ENCODE results near the gene TRIM71. TPM values are rescaled to one million over a fixed set of nuclear protein-coding genes. Genes with fewer than 3 reads are reported as not detected.

The TRIM71 gene
- total RNA-seq, 1 experiment from 2014 or later, result 0.17 TPM

DNA sequence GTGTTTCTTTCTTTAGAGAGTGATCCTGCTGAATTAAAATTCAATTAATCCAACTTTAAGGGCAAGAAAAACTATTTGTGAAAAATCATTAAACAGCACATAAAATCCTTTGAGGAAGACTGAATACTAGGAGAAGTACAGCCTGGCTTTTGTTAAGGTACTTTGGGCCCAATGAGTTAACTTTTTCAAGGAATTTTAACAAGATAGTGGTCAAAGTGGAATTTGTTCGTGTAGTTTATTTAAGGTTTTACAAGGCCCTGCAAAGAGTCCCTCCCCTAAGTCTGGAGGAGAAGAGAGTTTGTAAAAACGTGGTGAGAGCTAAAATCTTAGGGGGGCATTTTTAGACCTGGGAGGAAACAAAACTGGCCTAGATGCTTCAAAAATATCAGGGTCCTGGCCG is 26.0 kb upstream of the TRIM71 start:
- no peak for DNase-seq (ENCODE audit: low read depth, low spot score)
- no peak overlapping the region for H3K27ac ChIP-seq (ENCODE audit: low read depth, low read length)
- H3K4me1 ChIP-seq (ENCODE audit: control insufficient read depth in 1 of 2, insufficient read depth in 2 of 2, low read length in 2 of 2), result no peaks in the 10 kb centered on the region
- ChIA-PET CTCF (no interaction called here), RAD21 (ENCODE audit: low non-redundant PET in 1 of 2, low total read pairs in 2 of 2, uncharacterized antibody in 2 of 2, unreplicated experiment in 2 of 2) (no interaction called here), POLR2A (no interaction called here)
- no peaks in the 10 kb centered on the region for H3K36me3 ChIP-seq (ENCODE audit: control insufficient read depth in 1 of 2, insufficient read depth in 2 of 2, low read length in 2 of 2)
- H3K4me2 ChIP-seq (ENCODE audit: low read length), result no peak overlapping the region
- H3K79me2 ChIP-seq (ENCODE audit: insufficient read depth, low read length), result no peaks in the 10 kb centered on the region
- intact Hi-C loops (cut with micrococcal nuclease), result no loop called here
- H3K4me3 ChIP-seq (replicated peaks in 1 of 2; ENCODE audit: low read depth in 1 of 2, low read length in 2 of 2), result no peak overlapping the region
- H3K9me3 ChIP-seq (ENCODE audit: control insufficient read depth in 1 of 2, insufficient read depth in 1 of 2, low read depth in 1 of 2, low read length in 2 of 2), result no peaks in the 10 kb centered on the region
- no peak for ATAC-seq
- TF ChIP-seq ZFX (IDR thresholded peaks at IDR 0.05) (no peak), FOSL1 (IDR thresholded peaks at IDR 0.05; ENCODE audit: low read depth) (no peak), JUND (IDR thresholded peaks at IDR 0.05) (no peak), SRF (IDR thresholded peaks at IDR 0.05; ENCODE audit: low read depth) (no peak), SIN3A (IDR thresholded peaks at IDR 0.05; ENCODE audit: low read depth) (no peak)
- TF ChIP-seq, protein P1, sequence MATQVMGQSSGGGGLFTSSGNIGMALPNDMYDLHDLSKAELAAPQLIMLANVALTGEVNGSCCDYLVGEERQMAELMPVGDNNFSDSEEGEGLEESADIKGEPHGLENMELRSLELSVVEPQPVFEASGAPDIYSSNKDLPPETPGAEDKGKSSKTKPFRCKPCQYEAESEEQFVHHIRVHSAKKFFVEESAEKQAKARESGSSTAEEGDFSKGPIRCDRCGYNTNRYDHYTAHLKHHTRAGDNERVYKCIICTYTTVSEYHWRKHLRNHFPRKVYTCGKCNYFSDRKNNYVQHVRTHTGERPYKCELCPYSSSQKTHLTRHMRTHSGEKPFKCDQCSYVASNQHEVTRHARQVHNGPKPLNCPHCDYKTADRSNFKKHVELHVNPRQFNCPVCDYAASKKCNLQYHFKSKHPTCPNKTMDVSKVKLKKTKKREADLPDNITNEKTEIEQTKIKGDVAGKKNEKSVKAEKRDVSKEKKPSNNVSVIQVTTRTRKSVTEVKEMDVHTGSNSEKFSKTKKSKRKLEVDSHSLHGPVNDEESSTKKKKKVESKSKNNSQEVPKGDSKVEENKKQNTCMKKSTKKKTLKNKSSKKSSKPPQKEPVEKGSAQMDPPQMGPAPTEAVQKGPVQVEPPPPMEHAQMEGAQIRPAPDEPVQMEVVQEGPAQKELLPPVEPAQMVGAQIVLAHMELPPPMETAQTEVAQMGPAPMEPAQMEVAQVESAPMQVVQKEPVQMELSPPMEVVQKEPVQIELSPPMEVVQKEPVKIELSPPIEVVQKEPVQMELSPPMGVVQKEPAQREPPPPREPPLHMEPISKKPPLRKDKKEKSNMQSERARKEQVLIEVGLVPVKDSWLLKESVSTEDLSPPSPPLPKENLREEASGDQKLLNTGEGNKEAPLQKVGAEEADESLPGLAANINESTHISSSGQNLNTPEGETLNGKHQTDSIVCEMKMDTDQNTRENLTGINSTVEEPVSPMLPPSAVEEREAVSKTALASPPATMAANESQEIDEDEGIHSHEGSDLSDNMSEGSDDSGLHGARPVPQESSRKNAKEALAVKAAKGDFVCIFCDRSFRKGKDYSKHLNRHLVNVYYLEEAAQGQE (IDR thresholded peaks at IDR 0.05; ENCODE audit: low read depth), result no peak
- TF ChIP-seq, protein P2, sequence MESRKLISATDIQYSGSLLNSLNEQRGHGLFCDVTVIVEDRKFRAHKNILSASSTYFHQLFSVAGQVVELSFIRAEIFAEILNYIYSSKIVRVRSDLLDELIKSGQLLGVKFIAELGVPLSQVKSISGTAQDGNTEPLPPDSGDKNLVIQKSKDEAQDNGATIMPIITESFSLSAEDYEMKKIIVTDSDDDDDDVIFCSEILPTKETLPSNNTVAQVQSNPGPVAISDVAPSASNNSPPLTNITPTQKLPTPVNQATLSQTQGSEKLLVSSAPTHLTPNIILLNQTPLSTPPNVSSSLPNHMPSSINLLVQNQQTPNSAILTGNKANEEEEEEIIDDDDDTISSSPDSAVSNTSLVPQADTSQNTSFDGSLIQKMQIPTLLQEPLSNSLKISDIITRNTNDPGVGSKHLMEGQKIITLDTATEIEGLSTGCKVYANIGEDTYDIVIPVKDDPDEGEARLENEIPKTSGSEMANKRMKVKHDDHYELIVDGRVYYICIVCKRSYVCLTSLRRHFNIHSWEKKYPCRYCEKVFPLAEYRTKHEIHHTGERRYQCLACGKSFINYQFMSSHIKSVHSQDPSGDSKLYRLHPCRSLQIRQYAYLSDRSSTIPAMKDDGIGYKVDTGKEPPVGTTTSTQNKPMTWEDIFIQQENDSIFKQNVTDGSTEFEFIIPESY (IDR thresholded peaks at IDR 0.05; ENCODE audit: extremely low read depth, insufficient replicate concordance, low read length), result no peak
- TF ChIP-seq, protein P3, sequence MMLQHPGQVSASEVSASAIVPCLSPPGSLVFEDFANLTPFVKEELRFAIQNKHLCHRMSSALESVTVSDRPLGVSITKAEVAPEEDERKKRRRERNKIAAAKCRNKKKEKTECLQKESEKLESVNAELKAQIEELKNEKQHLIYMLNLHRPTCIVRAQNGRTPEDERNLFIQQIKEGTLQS (IDR thresholded peaks at IDR 0.05), result no peak
- no TSS peak for BruUV-seq (replicated peaks)
- no peaks in the 10 kb centered on the region for H3K27me3 ChIP-seq (ENCODE audit: insufficient read depth, low read length)
- H4K20me1 ChIP-seq (ENCODE audit: insufficient read depth), result no peaks in the 10 kb centered on the region
- no peaks in the 10 kb centered on the region for H3K9me2 ChIP-seq (ENCODE audit: insufficient read depth)
- no peak overlapping the region for H2AFZ ChIP-seq (ENCODE audit: low read depth, low read length, poor library complexity, severe bottlenecking)
- no peak overlapping the region for H3K9ac ChIP-seq (ENCODE audit: low read length)

Data from HCT116 (cell line).